Measurements from ENCODE around the gene OR4L1. TPM values are rescaled to one million over a fixed set of nuclear protein-coding genes. Genes with fewer than 3 reads are reported as not detected.
"Not testable (repeated sequence)": the region's sequence is repeated elsewhere in the genome, so short reads cannot be mapped to it uniquely, and the experiment has no call there.

OR4L1 gene
- total RNA-seq, 1 donor from 2014 or later: not detected

GRCh38 chr14:20044243-20044642, 15.6 kb upstream of the OR4L1 start:
- Mint-ChIP-seq H3K9me3 (peaks cover 14% of the 10 kb centered on the region), H3K4me1 (no peaks in the 10 kb centered on the region), H3K27me3 (ENCODE audit: low read depth) (no peaks in the 10 kb centered on the region), H3K27ac (ENCODE audit: unreplicated experiment) (no peak overlapping the region), H3K36me3 (ENCODE audit: low read depth) (peaks cover 7% of the 10 kb centered on the region), H3K4me3 (no peak overlapping the region)
- TF ChIP-seq CTCF (conservative IDR thresholded peaks at IDR 0.05): no peak
- no peak for DNase-seq (ENCODE audit: low read depth, low spot score)

GRCh38 chr14:20048202-20048601, 11.6 kb upstream of the OR4L1 start:
- H3K36me3 Mint-ChIP-seq (ENCODE audit: low read depth): peaks cover 7% of the 10 kb centered on the region
- H3K4me3 Mint-ChIP-seq: no peak overlapping the region
- H3K27me3 Mint-ChIP-seq (ENCODE audit: low read depth): no peaks in the 10 kb centered on the region
- no peak for TF ChIP-seq CTCF (conservative IDR thresholded peaks at IDR 0.05)
- no peaks in the 10 kb centered on the region for H3K4me1 Mint-ChIP-seq
- H3K27ac Mint-ChIP-seq (ENCODE audit: unreplicated experiment): no peak overlapping the region
- DNase-seq (ENCODE audit: low read depth, low spot score): no peak
- H3K9me3 Mint-ChIP-seq: peaks cover 18% of the 10 kb centered on the region

GRCh38 chr14:20092050-20092449, 32.2 kb downstream of the OR4L1 start:
- H3K4me1 Mint-ChIP-seq: no peaks in the 10 kb centered on the region
- no peak overlapping the region for H3K27ac Mint-ChIP-seq (ENCODE audit: unreplicated experiment)
- H3K27me3 Mint-ChIP-seq (ENCODE audit: low read depth): no peaks in the 10 kb centered on the region
- no peak for DNase-seq (ENCODE audit: low read depth, low spot score)
- H3K9me3 Mint-ChIP-seq: peaks cover 26% of the 10 kb centered on the region
- no peak overlapping the region for H3K4me3 Mint-ChIP-seq
- no peak for TF ChIP-seq CTCF (conservative IDR thresholded peaks at IDR 0.05)
- H3K36me3 Mint-ChIP-seq (ENCODE audit: low read depth): peaks cover 2% of the 10 kb centered on the region

GRCh38 chr14:20093442-20093841, 33.6 kb downstream of the OR4L1 start:
- Mint-ChIP-seq H3K9me3 (peaks cover 27% of the 10 kb centered on the region), H3K4me3 (no peak overlapping the region), H3K4me1 (no peaks in the 10 kb centered on the region), H3K27me3 (ENCODE audit: low read depth) (no peaks in the 10 kb centered on the region), H3K36me3 (ENCODE audit: low read depth) (peaks cover 2% of the 10 kb centered on the region), H3K27ac (ENCODE audit: unreplicated experiment) (no peak overlapping the region)
- no peak for TF ChIP-seq CTCF (conservative IDR thresholded peaks at IDR 0.05)
- no peak for DNase-seq (ENCODE audit: low read depth, low spot score)

- H3K36me3 Mint-ChIP-seq (ENCODE audit: low read depth); H3K27ac Mint-ChIP-seq (ENCODE audit: unreplicated experiment); DNase-seq (ENCODE audit: low read depth, low spot score); H3K4me1 Mint-ChIP-seq; H3K4me3 Mint-ChIP-seq; H3K27me3 Mint-ChIP-seq (ENCODE audit: low read depth): not testable (repeated sequence)
- peaks cover 19% of the 10 kb centered on the region for H3K9me3 Mint-ChIP-seq
Observed at GRCh38 chr14:20098926-20099770, 39.3 kb downstream of the OR4L1 start.

GRCh38 chr14:20110438-20110837, 50.6 kb downstream of the OR4L1 start, which contains the start of gene OR4K17:
OR4K17 (plus strand) TSS chr14:20110739; CDS start chr14:20117500, 6,761 bp downstream.
- DNase-seq (ENCODE audit: low read depth, low spot score): no peak
- no peak within 1 kb of the TSS for H3K4me3 Mint-ChIP-seq
- H3K27ac Mint-ChIP-seq (ENCODE audit: unreplicated experiment): no peak within 1 kb of the TSS
- H3K36me3 Mint-ChIP-seq (ENCODE audit: low read depth): no peaks in the 10 kb centered on the region
- no peaks in the 10 kb centered on the region for H3K4me1 Mint-ChIP-seq
- no peak for TF ChIP-seq CTCF (conservative IDR thresholded peaks at IDR 0.05)
- peaks cover 6% of the 10 kb centered on the region for H3K9me3 Mint-ChIP-seq
- H3K27me3 Mint-ChIP-seq (ENCODE audit: low read depth): no peaks in the 10 kb centered on the region

All from neural crest cell (in vitro differentiated cells).